Hepatocyte (in vitro differentiated cells): ENCODE measurements around the gene DDX1. TPM values are rescaled to one million over a fixed set of nuclear protein-coding genes. Genes with fewer than 3 reads are reported as not detected.

Experiments
- DNase-seq: peaks from one replicate; pipeline ENCODE4 v3.0.0-alpha.2; 2016; ENCODE audit warnings: low spot score
- H2AFZ ChIP-seq: fragments of 200-600 bp; sonication (generic); 2 replicates; pipeline ENCODE4 v1.6.0; 2016; ENCODE audit warnings: antibody characterized with exemption, mild to moderate bottlenecking
- H3K27ac ChIP-seq: fragments of 200-600 bp; sonication (generic); 2 replicates; pipeline ENCODE4 v1.5.1; 2016; ENCODE audit warnings: mild to moderate bottlenecking
- H3K27me3 ChIP-seq: fragments of 200-600 bp; sonication (generic); 2 replicates; pipeline ENCODE4 v1.6.1; 2016
- H3K36me3 ChIP-seq: fragments of 200-600 bp; sonication (generic); replicated peaks from 2 replicates; pipeline ENCODE4 v1.5.1; 2016; ENCODE audit warnings: low read depth; ENCODE audit not compliant: insufficient read depth
- H3K4me1 ChIP-seq: fragments of 200-600 bp; sonication (generic); 2 replicates; pipeline ENCODE4 v1.5.1; 2016; ENCODE audit warnings: mild to moderate bottlenecking, moderate library complexity; ENCODE audit not compliant: insufficient read depth
- H3K4me2 ChIP-seq: fragments of 200-600 bp; sonication (generic); 2 replicates; pipeline ENCODE4 v1.6.0; 2016
- H3K4me3 ChIP-seq: fragments of 200-600 bp; sonication (generic); 2 replicates; pipeline ENCODE4 v1.5.1; 2016; ENCODE audit warnings: mild to moderate bottlenecking
- H3K79me2 ChIP-seq: fragments of 200-600 bp; sonication (generic); 2 replicates; pipeline ENCODE4 v1.6.0; 2017; ENCODE audit warnings: mild to moderate bottlenecking
- H3K9me2 ChIP-seq: fragments of 200-600 bp; sonication (generic); replicated peaks from 2 replicates; pipeline ENCODE4 v1.6.0; 2017; ENCODE audit warnings: mild to moderate bottlenecking; ENCODE audit not compliant: insufficient read depth
- H3K9me3 ChIP-seq: fragments of 200-600 bp; sonication (generic); 2 replicates; pipeline ENCODE4 v1.5.1; 2016; ENCODE audit warnings: low read depth, mild to moderate bottlenecking
- H4K20me1 ChIP-seq: fragments of 200-600 bp; sonication (generic); 2 replicates; pipeline ENCODE4 v1.6.0; 2016; ENCODE audit warnings: mild to moderate bottlenecking; ENCODE audit not compliant: insufficient read depth, poor library complexity, severe bottlenecking
- EZH2 ChIP-seq: fragments of 200-600 bp; sonication (generic); IDR thresholded peaks from 2 replicates; pipeline ENCODE4 v1.6.1; 2016; ENCODE audit warnings: antibody characterized with exemption, mild to moderate bottlenecking, borderline replicate concordance
- EZH2phosphoT487 ChIP-seq: fragments of 200-600 bp; sonication (generic); IDR thresholded peaks from one replicate; pipeline ENCODE4 v1.6.1; 2018; ENCODE audit warnings: antibody characterized with exemption, mild to moderate bottlenecking, low read depth, moderate library complexity; ENCODE audit not compliant: unreplicated experiment, severe bottlenecking
- WGBS: methylation state at CpG from one replicate; pipeline ENCODE4 v1.1.6; 2016; ENCODE audit warnings: low lambda C conversion rate; ENCODE audit errors: missing lambda C conversion rate; 5-methylcytosine and 5-hydroxymethylcytosine counted together
- polyA plus RNA-seq: library from polyadenylated mRNA; unstranded; fragments of >200 nt; fragmentation: Nextera tagmentation; extraction: Ambion mirVana; gene quantifications from 2 replicates; pipeline ENCODE4 v1.2.1, GENCODE V29; 2016
- total RNA-seq: library from RNA; depleted of rRNA; stranded (reverse); fragments of >200 nt; gene quantifications from 2 replicates; pipeline ENCODE4 v1.2.3, GENCODE V29; 2014
- TF ChIP-seq, protein P1 (sequence below): fragments of 200-600 bp; sonication (generic); IDR thresholded peaks from 2 replicates; pipeline ENCODE4 v1.5.1; 2016; ENCODE audit warnings: antibody characterized with exemption, mild to moderate bottlenecking; ENCODE audit not compliant: poor library complexity

Gene DDX1
- total and polyA plus RNA-seq, 2 experiments from 2014 or later = 70.2 to 76.2 TPM

DNA sequence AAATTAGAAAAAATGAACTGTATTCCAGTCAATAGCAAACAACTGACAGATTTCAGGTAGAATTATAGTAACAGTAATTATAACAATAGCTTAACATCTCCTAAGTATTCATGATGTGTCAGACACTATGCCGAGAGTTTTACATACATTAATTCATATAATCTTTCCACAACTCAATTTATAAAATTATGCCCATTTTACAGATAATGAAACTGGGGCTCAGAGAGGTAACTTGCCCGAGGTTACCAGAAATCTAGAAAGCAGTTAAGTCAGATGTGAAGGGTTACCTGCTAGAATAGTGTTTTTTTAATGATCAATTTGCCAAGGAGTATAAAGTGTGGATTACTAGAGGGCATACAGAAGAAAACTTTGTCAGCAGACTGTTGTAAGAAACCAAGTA is 42.7 kb upstream of the DDX1 start:
- Histone ChIP-seq H4K20me1 (no peaks in the 10 kb centered on the region), H3K27me3 (no peaks in the 10 kb centered on the region), H3K27ac (no peak overlapping the region), H3K79me2 (no peaks in the 10 kb centered on the region), H3K4me3 (no peak overlapping the region), H3K36me3 (no peaks in the 10 kb centered on the region), H2AFZ (no peak overlapping the region), H3K4me2 (no peak overlapping the region), H3K9me3 (no peaks in the 10 kb centered on the region), H3K9me2 (no peaks in the 10 kb centered on the region), H3K4me1 (no peaks in the 10 kb centered on the region)
- TF ChIP-seq EZH2phosphoT487 = no peak
- TF ChIP-seq, protein P1, sequence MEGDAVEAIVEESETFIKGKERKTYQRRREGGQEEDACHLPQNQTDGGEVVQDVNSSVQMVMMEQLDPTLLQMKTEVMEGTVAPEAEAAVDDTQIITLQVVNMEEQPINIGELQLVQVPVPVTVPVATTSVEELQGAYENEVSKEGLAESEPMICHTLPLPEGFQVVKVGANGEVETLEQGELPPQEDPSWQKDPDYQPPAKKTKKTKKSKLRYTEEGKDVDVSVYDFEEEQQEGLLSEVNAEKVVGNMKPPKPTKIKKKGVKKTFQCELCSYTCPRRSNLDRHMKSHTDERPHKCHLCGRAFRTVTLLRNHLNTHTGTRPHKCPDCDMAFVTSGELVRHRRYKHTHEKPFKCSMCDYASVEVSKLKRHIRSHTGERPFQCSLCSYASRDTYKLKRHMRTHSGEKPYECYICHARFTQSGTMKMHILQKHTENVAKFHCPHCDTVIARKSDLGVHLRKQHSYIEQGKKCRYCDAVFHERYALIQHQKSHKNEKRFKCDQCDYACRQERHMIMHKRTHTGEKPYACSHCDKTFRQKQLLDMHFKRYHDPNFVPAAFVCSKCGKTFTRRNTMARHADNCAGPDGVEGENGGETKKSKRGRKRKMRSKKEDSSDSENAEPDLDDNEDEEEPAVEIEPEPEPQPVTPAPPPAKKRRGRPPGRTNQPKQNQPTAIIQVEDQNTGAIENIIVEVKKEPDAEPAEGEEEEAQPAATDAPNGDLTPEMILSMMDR = no peak
- no peak for TF ChIP-seq EZH2
- no peak for DNase-seq
- WGBS = 97% methylated on average over 2 of the region's 2 CpGs

DNA sequence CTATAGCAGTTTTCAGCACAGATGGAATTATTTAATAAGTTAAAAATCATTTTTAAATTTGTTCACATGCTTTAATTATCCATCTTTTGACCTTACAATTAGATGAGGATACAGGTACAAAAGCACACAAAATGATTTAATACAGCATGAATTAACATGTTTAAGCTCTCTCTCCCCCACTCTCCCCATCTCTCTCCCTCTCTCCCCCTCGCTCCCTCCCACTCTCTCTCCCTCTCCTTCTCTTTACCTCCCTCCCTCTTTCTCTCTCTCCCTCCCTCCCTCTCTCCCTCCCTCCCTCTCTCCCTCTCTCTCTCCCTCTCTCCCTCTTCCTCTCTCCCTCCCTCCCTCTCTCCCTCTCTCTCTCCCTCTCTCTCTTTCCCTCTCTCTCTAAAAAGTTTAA is 38.1 kb upstream of the DDX1 start:
- no peak overlapping the region for H3K4me2 ChIP-seq
- no CpG with 5 or more reads among the region's 1 CpG for WGBS
- no peak for DNase-seq
- H3K79me2 ChIP-seq = peaks cover 30% of the 10 kb centered on the region
- H2AFZ ChIP-seq = no peak overlapping the region
- H3K9me3 ChIP-seq = no peaks in the 10 kb centered on the region
- no peaks in the 10 kb centered on the region for H4K20me1 ChIP-seq
- no peak overlapping the region for H3K27ac ChIP-seq
- H3K4me3 ChIP-seq = no peak overlapping the region
- H3K9me2 ChIP-seq = no peaks in the 10 kb centered on the region
- TF ChIP-seq, protein P1 = no peak
- no peak for TF ChIP-seq EZH2phosphoT487
- TF ChIP-seq EZH2 = no peak
- peaks cover 4% of the 10 kb centered on the region for H3K4me1 ChIP-seq
- H3K27me3 ChIP-seq = no peaks in the 10 kb centered on the region
- H3K36me3 ChIP-seq = no peaks in the 10 kb centered on the region

DNA sequence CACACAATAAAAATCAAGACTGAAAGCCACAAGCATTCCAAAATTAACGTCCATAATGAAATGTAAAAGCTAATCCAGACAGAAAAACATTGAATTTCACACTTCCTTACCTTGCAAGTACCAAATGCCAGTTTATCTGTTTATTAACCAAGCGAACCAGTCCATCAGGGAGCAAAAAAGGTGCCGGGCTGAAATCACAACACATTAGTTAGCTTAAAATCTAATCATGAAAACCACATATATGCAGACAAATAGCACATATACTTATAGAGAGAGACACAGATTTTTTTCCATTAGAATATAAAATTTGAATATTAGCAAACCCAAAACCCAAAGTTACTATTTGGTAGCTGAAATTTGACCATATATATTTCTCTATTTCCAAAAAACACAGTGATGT is 37.7 kb upstream of the DDX1 start:
- no peak for DNase-seq
- H3K9me3 ChIP-seq = no peaks in the 10 kb centered on the region
- H3K27me3 ChIP-seq = no peaks in the 10 kb centered on the region
- no peak overlapping the region for H3K4me3 ChIP-seq
- WGBS = 93% methylated on average over 3 of the region's 3 CpGs
- no peak overlapping the region for H3K4me2 ChIP-seq
- no peak overlapping the region for H2AFZ ChIP-seq
- TF ChIP-seq, protein P1 = no peak
- TF ChIP-seq EZH2 (no peak), EZH2phosphoT487 (no peak)
- H3K9me2 ChIP-seq = no peaks in the 10 kb centered on the region
- H3K4me1 ChIP-seq = peaks cover 4% of the 10 kb centered on the region
- no peaks in the 10 kb centered on the region for H4K20me1 ChIP-seq
- peaks cover 34% of the 10 kb centered on the region for H3K79me2 ChIP-seq
- no peak overlapping the region for H3K27ac ChIP-seq
- no peaks in the 10 kb centered on the region for H3K36me3 ChIP-seq
